Measurements from ENCODE around the gene SPPL3. TPM values are rescaled to one million over a fixed set of nuclear protein-coding genes. Genes with fewer than 3 reads are reported as not detected.

SPPL3 gene
- total RNA-seq, 1 experiment from 2014 or later = 39.7 TPM

DNA sequence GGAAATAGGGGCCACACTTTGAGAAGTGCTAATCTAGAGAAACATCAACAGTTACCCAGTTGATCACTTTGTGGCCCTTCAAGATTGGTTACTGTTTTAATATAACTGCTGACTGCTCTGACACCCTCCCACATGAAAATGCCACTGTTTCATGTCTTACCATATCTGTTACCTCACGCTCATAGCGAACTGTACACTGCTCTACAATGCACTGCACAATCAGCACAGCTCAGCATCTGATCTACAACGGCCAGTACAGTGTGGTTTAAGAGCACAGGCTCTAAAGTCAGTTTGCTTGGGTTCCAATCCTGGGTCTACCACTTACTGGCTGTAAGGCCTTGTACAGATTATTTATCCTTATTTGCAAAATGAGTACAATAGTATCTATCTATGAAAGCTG, 39.1 kb downstream of the SPPL3 start:
- ChIA-PET RAD21 (ENCODE audit: low non-redundant PET in 1 of 2, low total read pairs in 2 of 2, uncharacterized antibody in 2 of 2, unreplicated experiment in 2 of 2) (no interaction called here), CTCF (interaction anchor here (0.5 kb wide), 1 partner anchor 271 kb away, joined by 3 read pairs; no protein-coding TSS in a partner anchor)
- ATAC-seq = no peak

DNA sequence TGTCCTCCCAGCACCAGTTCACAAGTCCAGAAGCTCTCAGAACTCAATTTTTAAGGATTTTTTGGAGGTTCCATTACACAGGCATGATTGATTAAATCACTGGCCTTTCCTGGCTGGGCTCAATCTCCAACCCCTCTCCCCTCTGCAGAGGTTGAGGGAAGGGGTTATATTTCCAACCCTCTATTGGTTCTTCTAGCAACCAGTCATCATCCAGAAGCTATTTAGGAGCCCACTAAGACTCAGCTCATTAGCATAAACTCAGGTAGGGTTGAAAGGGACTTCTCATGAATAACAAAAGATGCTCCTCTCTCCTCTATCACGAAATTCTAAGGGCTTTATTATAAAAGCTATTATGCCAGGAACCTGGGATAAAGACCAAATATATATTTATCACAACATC, 41.5 kb downstream of the SPPL3 start:
- Histone ChIP-seq H3K9me2 (ENCODE audit: insufficient read depth) (no peaks in the 10 kb centered on the region), H3K27ac (ENCODE audit: low read depth, low read length) (no peak overlapping the region), H3K4me1 (ENCODE audit: control insufficient read depth in 1 of 2, insufficient read depth in 2 of 2, low read length in 2 of 2) (no peaks in the 10 kb centered on the region), H3K4me2 (ENCODE audit: low read length) (no peak overlapping the region), H3K27me3 (ENCODE audit: insufficient read depth, low read length) (no peaks in the 10 kb centered on the region), H2AFZ (ENCODE audit: low read depth, low read length, poor library complexity, severe bottlenecking) (no peak overlapping the region), H3K9me3 (ENCODE audit: control insufficient read depth in 1 of 2, insufficient read depth in 1 of 2, low read depth in 1 of 2, low read length in 2 of 2) (peaks cover 0 to 4% of the 10 kb centered on the region in 2 experiments; a peak in 1 of 4 replicates), H3K4me3 (replicated peaks in 1 of 2; ENCODE audit: low read depth in 1 of 2, low read length in 2 of 2) (no peak overlapping the region), H3K36me3 (ENCODE audit: control insufficient read depth in 1 of 2, insufficient read depth in 2 of 2, low read length in 2 of 2) (no peaks in the 10 kb centered on the region), H3K9ac (ENCODE audit: low read length) (no peak overlapping the region), H3K79me2 (ENCODE audit: insufficient read depth, low read length) (peaks cover 49% of the 10 kb centered on the region), H4K20me1 (ENCODE audit: insufficient read depth) (no peaks in the 10 kb centered on the region)
- ATAC-seq = no peak
- intact Hi-C loops (cut with micrococcal nuclease) = no loop called here
- DNase-seq (ENCODE audit: low read depth, low spot score) = no peak
- POLR2A ChIA-PET = interaction anchor here (0.6 kb wide), 1 partner anchor 14 kb away, joined by 4 read pairs; no protein-coding TSS in a partner anchor
- RAD21 ChIA-PET (ENCODE audit: low non-redundant PET in 1 of 2, low total read pairs in 2 of 2, uncharacterized antibody in 2 of 2, unreplicated experiment in 2 of 2) = no interaction called here
- no TSS peak for BruUV-seq (replicated peaks)
- TF ChIP-seq EZH2 (IDR thresholded peaks at IDR 0.05) (no peak), POLR2A (IDR thresholded peaks at IDR 0.05; ENCODE audit: borderline replicate concordance, extremely low read depth, insufficient read depth, insufficient read length) (no peak), JUND (IDR thresholded peaks at IDR 0.05) (no peak), SP1 (IDR thresholded peaks at IDR 0.05; ENCODE audit: low read depth) (no peak), SRF (IDR thresholded peaks at IDR 0.05; ENCODE audit: low read depth) (no peak), FOSL1 (IDR thresholded peaks at IDR 0.05; ENCODE audit: low read depth) (no peak), POLR2AphosphoS5 (IDR thresholded peaks at IDR 0.05; ENCODE audit: low read depth, low read length) (no peak), YY1 (IDR thresholded peaks at IDR 0.05; ENCODE audit: extremely low read depth, insufficient replicate concordance, low read depth, low read length) (no peak)
- TF ChIP-seq, protein P1, sequence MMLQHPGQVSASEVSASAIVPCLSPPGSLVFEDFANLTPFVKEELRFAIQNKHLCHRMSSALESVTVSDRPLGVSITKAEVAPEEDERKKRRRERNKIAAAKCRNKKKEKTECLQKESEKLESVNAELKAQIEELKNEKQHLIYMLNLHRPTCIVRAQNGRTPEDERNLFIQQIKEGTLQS (IDR thresholded peaks at IDR 0.05) = no peak
- TF ChIP-seq, protein P2, sequence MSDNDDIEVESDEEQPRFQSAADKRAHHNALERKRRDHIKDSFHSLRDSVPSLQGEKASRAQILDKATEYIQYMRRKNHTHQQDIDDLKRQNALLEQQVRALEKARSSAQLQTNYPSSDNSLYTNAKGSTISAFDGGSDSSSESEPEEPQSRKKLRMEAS (IDR thresholded peaks at IDR 0.05) = no peak
- CTCF ChIA-PET = no interaction called here

More for the DNA sequence above, 39.1 kb downstream of the SPPL3 start:
- H3K79me2 ChIP-seq (ENCODE audit: insufficient read depth, low read length) = peaks cover 58% of the 10 kb centered on the region
- H3K9me3 ChIP-seq (ENCODE audit: control insufficient read depth in 1 of 2, insufficient read depth in 1 of 2, low read depth in 1 of 2, low read length in 2 of 2) = no peaks in the 10 kb centered on the region
- H3K9ac ChIP-seq (ENCODE audit: low read length) = no peak overlapping the region
- no peak overlapping the region for H3K4me3 ChIP-seq (replicated peaks in 1 of 2; ENCODE audit: low read depth in 1 of 2, low read length in 2 of 2)
- no peak overlapping the region for H2AFZ ChIP-seq (ENCODE audit: low read depth, low read length, poor library complexity, severe bottlenecking)
- no TSS peak for BruUV-seq (replicated peaks)
- no peak for TF ChIP-seq TCF7L2 (IDR thresholded peaks at IDR 0.05; ENCODE audit: borderline replicate concordance, extremely low read depth, insufficient read depth, insufficient read length)
- no peak for TF ChIP-seq EZH2 (IDR thresholded peaks at IDR 0.05)
- no peak for TF ChIP-seq EGR1 (IDR thresholded peaks at IDR 0.05; ENCODE audit: low read depth)
- TF ChIP-seq, protein P1 (IDR thresholded peaks at IDR 0.05) = no peak
- TF ChIP-seq RAD21 (IDR thresholded peaks at IDR 0.05; ENCODE audit: low read depth) = no peak
- TF ChIP-seq, protein P3, sequence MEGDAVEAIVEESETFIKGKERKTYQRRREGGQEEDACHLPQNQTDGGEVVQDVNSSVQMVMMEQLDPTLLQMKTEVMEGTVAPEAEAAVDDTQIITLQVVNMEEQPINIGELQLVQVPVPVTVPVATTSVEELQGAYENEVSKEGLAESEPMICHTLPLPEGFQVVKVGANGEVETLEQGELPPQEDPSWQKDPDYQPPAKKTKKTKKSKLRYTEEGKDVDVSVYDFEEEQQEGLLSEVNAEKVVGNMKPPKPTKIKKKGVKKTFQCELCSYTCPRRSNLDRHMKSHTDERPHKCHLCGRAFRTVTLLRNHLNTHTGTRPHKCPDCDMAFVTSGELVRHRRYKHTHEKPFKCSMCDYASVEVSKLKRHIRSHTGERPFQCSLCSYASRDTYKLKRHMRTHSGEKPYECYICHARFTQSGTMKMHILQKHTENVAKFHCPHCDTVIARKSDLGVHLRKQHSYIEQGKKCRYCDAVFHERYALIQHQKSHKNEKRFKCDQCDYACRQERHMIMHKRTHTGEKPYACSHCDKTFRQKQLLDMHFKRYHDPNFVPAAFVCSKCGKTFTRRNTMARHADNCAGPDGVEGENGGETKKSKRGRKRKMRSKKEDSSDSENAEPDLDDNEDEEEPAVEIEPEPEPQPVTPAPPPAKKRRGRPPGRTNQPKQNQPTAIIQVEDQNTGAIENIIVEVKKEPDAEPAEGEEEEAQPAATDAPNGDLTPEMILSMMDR (IDR thresholded peaks at IDR 0.05 in 2 of 3, conservative IDR thresholded peaks at IDR 0.05 in 1 of 3; ENCODE audit: borderline replicate concordance in 1 of 3, insufficient read depth in 1 of 3, low read depth in 2 of 3, low read length in 2 of 3) = no peak
- TF ChIP-seq FOSL1 (IDR thresholded peaks at IDR 0.05; ENCODE audit: low read depth) = no peak
- no peak for TF ChIP-seq SRF (IDR thresholded peaks at IDR 0.05; ENCODE audit: low read depth)
- no peaks in the 10 kb centered on the region for H3K36me3 ChIP-seq (ENCODE audit: control insufficient read depth in 1 of 2, insufficient read depth in 2 of 2, low read length in 2 of 2)
- H3K4me1 ChIP-seq (ENCODE audit: control insufficient read depth in 1 of 2, insufficient read depth in 2 of 2, low read length in 2 of 2) = no peaks in the 10 kb centered on the region
- H4K20me1 ChIP-seq (ENCODE audit: insufficient read depth) = no peaks in the 10 kb centered on the region
- no peak overlapping the region for H3K27ac ChIP-seq (ENCODE audit: low read depth, low read length)
- no peak for DNase-seq (ENCODE audit: low read depth, low spot score)
- intact Hi-C loops (cut with micrococcal nuclease) = no loop called here
- H3K27me3 ChIP-seq (ENCODE audit: insufficient read depth, low read length) = no peaks in the 10 kb centered on the region
- POLR2A ChIA-PET = no interaction called here
- H3K9me2 ChIP-seq (ENCODE audit: insufficient read depth) = no peaks in the 10 kb centered on the region
- no peak overlapping the region for H3K4me2 ChIP-seq (ENCODE audit: low read length)

All from HCT116 (cell line).